Measurements from ENCODE around the gene DSG2.

The DSG2 gene

GRCh38 chr18:31576670-31577069 lies 78.7 kb downstream of the DSG2 start:
- H3K27me3 ChIP-seq (ENCODE audit: insufficient read depth, low read length, poor library complexity), result peaks cover 7% of the 10 kb centered on the region
- no peak overlapping the region for H3K9ac ChIP-seq (ENCODE audit: low read depth, low read length)
- H3K36me3 ChIP-seq (ENCODE audit: insufficient read depth, low read length), result no peaks in the 10 kb centered on the region
- H3K27ac ChIP-seq (ENCODE audit: low read length), result no peak overlapping the region
- no peaks in the 10 kb centered on the region for H3K9me3 ChIP-seq (ENCODE audit: insufficient read depth, low read length, severe bottlenecking)
- no peak overlapping the region for H3K4me3 ChIP-seq (ENCODE audit: low read depth in 1 of 2, low read length in 2 of 2)
- ATAC-seq (ENCODE audit: insufficient read depth, low read depth), result no peak
- no peaks in the 10 kb centered on the region for H4K20me1 ChIP-seq (ENCODE audit: insufficient read depth, low read length)
- no peaks in the 10 kb centered on the region for H3K79me2 ChIP-seq (ENCODE audit: insufficient read depth, low read length)
- no peak for DNase-seq
- H3K4me1 ChIP-seq (ENCODE audit: insufficient read depth, low read length), result no peaks in the 10 kb centered on the region
- no peak overlapping the region for H3K4me2 ChIP-seq (ENCODE audit: insufficient read depth, low read length)
- H2AFZ ChIP-seq (ENCODE audit: low read depth, low read length), result no peak overlapping the region
- TF ChIP-seq EZH2 (IDR thresholded peaks at IDR 0.05; ENCODE audit: borderline replicate concordance, low read depth, low read length, severe bottlenecking) (no peak), CTCF (IDR thresholded peaks at IDR 0.05; ENCODE audit: borderline replicate concordance, extremely low read depth, low read length, poor library complexity, severe bottlenecking) (no peak)

- no peak for TF ChIP-seq CTCF (IDR thresholded peaks at IDR 0.05; ENCODE audit: borderline replicate concordance, extremely low read depth, low read length, poor library complexity, severe bottlenecking)
- TF ChIP-seq EZH2 (IDR thresholded peaks at IDR 0.05; ENCODE audit: borderline replicate concordance, low read depth, low read length, severe bottlenecking), result no peak
- Histone ChIP-seq H3K9ac (ENCODE audit: low read depth, low read length) (no peak overlapping the region), H3K9me3 (ENCODE audit: insufficient read depth, low read length, severe bottlenecking) (no peaks in the 10 kb centered on the region), H3K36me3 (ENCODE audit: insufficient read depth, low read length) (no peaks in the 10 kb centered on the region), H3K4me2 (ENCODE audit: insufficient read depth, low read length) (no peak overlapping the region), H3K27me3 (ENCODE audit: insufficient read depth, low read length, poor library complexity) (peaks cover 7% of the 10 kb centered on the region), H3K4me1 (ENCODE audit: insufficient read depth, low read length) (no peaks in the 10 kb centered on the region), H4K20me1 (ENCODE audit: insufficient read depth, low read length) (no peaks in the 10 kb centered on the region), H3K79me2 (ENCODE audit: insufficient read depth, low read length) (no peaks in the 10 kb centered on the region), H3K4me3 (ENCODE audit: low read depth in 1 of 2, low read length in 2 of 2) (no peak overlapping the region), H3K27ac (ENCODE audit: low read length) (no peak overlapping the region), H2AFZ (ENCODE audit: low read depth, low read length) (no peak overlapping the region)
- no peak for ATAC-seq (ENCODE audit: insufficient read depth, low read depth)
- DNase-seq, result no peak
Measured at GRCh38 chr18:31577195-31577594, 79.2 kb downstream of the DSG2 start.

GRCh38 chr18:31578126-31578525 lies 80.1 kb downstream of the DSG2 start:
- Histone ChIP-seq H3K27me3 (ENCODE audit: insufficient read depth, low read length, poor library complexity) (peaks cover 4% of the 10 kb centered on the region), H3K4me2 (ENCODE audit: insufficient read depth, low read length) (no peak overlapping the region), H3K9me3 (ENCODE audit: insufficient read depth, low read length, severe bottlenecking) (no peaks in the 10 kb centered on the region), H2AFZ (ENCODE audit: low read depth, low read length) (no peak overlapping the region), H3K4me1 (ENCODE audit: insufficient read depth, low read length) (no peaks in the 10 kb centered on the region), H3K27ac (ENCODE audit: low read length) (no peak overlapping the region), H4K20me1 (ENCODE audit: insufficient read depth, low read length) (no peaks in the 10 kb centered on the region), H3K4me3 (ENCODE audit: low read depth in 1 of 2, low read length in 2 of 2) (no peak overlapping the region), H3K36me3 (ENCODE audit: insufficient read depth, low read length) (no peaks in the 10 kb centered on the region), H3K79me2 (ENCODE audit: insufficient read depth, low read length) (no peaks in the 10 kb centered on the region), H3K9ac (ENCODE audit: low read depth, low read length) (no peak overlapping the region)
- ATAC-seq (ENCODE audit: insufficient read depth, low read depth), result no peak
- TF ChIP-seq CTCF (IDR thresholded peaks at IDR 0.05; ENCODE audit: borderline replicate concordance, extremely low read depth, low read length, poor library complexity, severe bottlenecking), result no peak
- no peak for TF ChIP-seq EZH2 (IDR thresholded peaks at IDR 0.05; ENCODE audit: borderline replicate concordance, low read depth, low read length, severe bottlenecking)
- DNase-seq, result no peak

- no peaks in the 10 kb centered on the region for H3K9me3 ChIP-seq (ENCODE audit: insufficient read depth, low read length, severe bottlenecking)
- H3K4me1 ChIP-seq (ENCODE audit: insufficient read depth, low read length), result no peaks in the 10 kb centered on the region
- no peak overlapping the region for H3K4me3 ChIP-seq (ENCODE audit: low read depth in 1 of 2, low read length in 2 of 2)
- H3K9ac ChIP-seq (ENCODE audit: low read depth, low read length), result no peak overlapping the region
- TF ChIP-seq CTCF (IDR thresholded peaks at IDR 0.05; ENCODE audit: borderline replicate concordance, extremely low read depth, low read length, poor library complexity, severe bottlenecking) (no peak), EZH2 (IDR thresholded peaks at IDR 0.05; ENCODE audit: borderline replicate concordance, low read depth, low read length, severe bottlenecking) (no peak)
- H3K79me2 ChIP-seq (ENCODE audit: insufficient read depth, low read length), result no peaks in the 10 kb centered on the region
- H4K20me1 ChIP-seq (ENCODE audit: insufficient read depth, low read length), result no peaks in the 10 kb centered on the region
- DNase-seq (no peak), ATAC-seq (ENCODE audit: insufficient read depth, low read depth) (no peak)
- peaks cover 4% of the 10 kb centered on the region for H3K27me3 ChIP-seq (ENCODE audit: insufficient read depth, low read length, poor library complexity)
- H3K27ac ChIP-seq (ENCODE audit: low read length), result no peak overlapping the region
- H3K36me3 ChIP-seq (ENCODE audit: insufficient read depth, low read length), result no peaks in the 10 kb centered on the region
- H2AFZ ChIP-seq (ENCODE audit: low read depth, low read length), result no peak overlapping the region
- H3K4me2 ChIP-seq (ENCODE audit: insufficient read depth, low read length), result no peak overlapping the region
Measured at GRCh38 chr18:31579375-31579774, 81.4 kb downstream of the DSG2 start.
